ENCODE data around the gene PIGU. TPM values are rescaled to one million over a fixed set of nuclear protein-coding genes. Genes with fewer than 3 reads are reported as not detected.
"Not testable (repeated sequence)": the region's sequence is repeated elsewhere in the genome, so short reads cannot be mapped to it uniquely, and the experiment has no call there.

Gene PIGU
- total and polyA plus RNA-seq, 2 donors (not counting 3 experiments of a cell fraction or from before 2014, with no cell fraction given), result 20.3 to 81.8 TPM

DNA sequence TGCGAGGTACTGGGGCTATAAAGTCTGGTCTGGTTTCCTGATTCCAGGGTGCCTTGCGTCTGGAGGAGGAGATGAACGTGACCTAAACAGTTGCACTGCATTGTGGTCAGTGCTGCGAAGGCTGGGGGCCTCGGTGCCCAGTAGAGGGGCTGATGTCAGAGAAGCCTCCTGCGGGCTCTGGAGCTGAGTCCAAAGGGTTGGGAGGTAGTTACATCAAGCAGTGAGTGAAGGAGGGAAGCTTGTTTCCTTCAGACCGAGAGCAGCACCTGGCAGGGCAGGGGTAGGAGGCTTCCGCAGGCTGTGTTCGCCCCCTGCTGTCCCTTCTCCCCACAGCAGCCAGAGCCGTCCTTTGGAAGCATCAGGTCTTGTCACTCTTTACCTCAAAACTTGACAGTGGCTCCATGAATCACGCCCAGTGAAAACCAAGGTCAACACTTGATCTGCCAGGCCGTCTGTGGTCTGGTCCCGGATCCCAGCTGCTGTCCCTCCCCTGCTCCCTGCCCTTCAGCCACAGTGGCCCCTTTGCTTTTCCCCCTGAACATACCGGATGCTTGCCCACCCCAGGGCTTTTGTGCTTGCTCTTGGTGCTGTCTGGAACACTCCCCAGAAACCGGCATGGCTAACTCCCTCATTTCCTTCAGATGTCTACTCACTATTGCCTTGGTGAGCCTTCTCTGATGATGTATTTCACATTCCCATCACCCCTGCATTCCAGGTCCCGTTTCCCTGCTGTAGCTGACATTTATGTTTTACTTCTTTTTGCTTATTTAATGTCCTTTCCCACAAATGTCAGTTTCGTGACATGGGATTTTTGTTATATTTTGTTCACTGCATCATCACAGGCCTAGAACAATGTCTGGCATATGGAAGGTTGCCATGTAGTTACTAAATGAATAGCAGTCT lies 153.7 kb downstream of the PIGU start:
- H3K4me1 ChIP-seq (ENCODE audit: control insufficient read depth, extremely low read depth, insufficient read depth, low read length), result peaks cover 21% of the 10 kb centered on the region
- no peaks in the 10 kb centered on the region for H3K9me3 ChIP-seq (replicated peaks; ENCODE audit: control insufficient read depth, insufficient read depth, low read length)
- POLR2A ChIA-PET, result no interaction called here
- no peaks in the 10 kb centered on the region for H3K9me1 ChIP-seq (replicated peaks; ENCODE audit: control insufficient read depth, extremely low read depth, insufficient read depth, low read length)
- BruUV-seq (replicated peaks), result no TSS peak
- no peak overlapping the region for H3K9ac ChIP-seq (replicated peaks; ENCODE audit: extremely low read depth, insufficient read depth, low read length)
- FAIRE-seq (peak; percentile 50), DNase-seq (ENCODE audit: low read depth, low spot score) (peak; percentile 61)
- H3K36me3 ChIP-seq (ENCODE audit: control insufficient read depth in 2 of 2, extremely low read depth in 1 of 2, insufficient read depth in 2 of 2, low read length in 2 of 2), result peaks cover 2 to 7% of the 10 kb centered on the region in 2 experiments
- H3K4me3 ChIP-seq (replicated peaks in 1 of 3; ENCODE audit: insufficient read depth in 1 of 3, low read depth in 1 of 3, low read length in 3 of 3), result no peak overlapping the region
- H3K4me2 ChIP-seq (ENCODE audit: insufficient read depth, low read length), result no peak overlapping the region
- TF ChIP-seq, protein P1, sequence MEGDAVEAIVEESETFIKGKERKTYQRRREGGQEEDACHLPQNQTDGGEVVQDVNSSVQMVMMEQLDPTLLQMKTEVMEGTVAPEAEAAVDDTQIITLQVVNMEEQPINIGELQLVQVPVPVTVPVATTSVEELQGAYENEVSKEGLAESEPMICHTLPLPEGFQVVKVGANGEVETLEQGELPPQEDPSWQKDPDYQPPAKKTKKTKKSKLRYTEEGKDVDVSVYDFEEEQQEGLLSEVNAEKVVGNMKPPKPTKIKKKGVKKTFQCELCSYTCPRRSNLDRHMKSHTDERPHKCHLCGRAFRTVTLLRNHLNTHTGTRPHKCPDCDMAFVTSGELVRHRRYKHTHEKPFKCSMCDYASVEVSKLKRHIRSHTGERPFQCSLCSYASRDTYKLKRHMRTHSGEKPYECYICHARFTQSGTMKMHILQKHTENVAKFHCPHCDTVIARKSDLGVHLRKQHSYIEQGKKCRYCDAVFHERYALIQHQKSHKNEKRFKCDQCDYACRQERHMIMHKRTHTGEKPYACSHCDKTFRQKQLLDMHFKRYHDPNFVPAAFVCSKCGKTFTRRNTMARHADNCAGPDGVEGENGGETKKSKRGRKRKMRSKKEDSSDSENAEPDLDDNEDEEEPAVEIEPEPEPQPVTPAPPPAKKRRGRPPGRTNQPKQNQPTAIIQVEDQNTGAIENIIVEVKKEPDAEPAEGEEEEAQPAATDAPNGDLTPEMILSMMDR (IDR thresholded peaks at IDR 0.05; ENCODE audit: extremely low read depth in 1 of 2, insufficient read depth in 1 of 2, low read depth in 1 of 2, low read length in 2 of 2), result peak; percentile 57 to 85
- TF ChIP-seq JUN (IDR thresholded peaks at IDR 0.05; ENCODE audit: borderline replicate concordance, insufficient read depth, insufficient read length, low read depth) (no peak), POLR2AphosphoS5 (IDR thresholded peaks at IDR 0.05; ENCODE audit: insufficient read depth, low read depth, low read length) (peak; percentile 32), EZH2 (IDR thresholded peaks at IDR 0.05; ENCODE audit: borderline replicate concordance, low read depth, low read length, severe bottlenecking) (no peak)
- H4K20me1 ChIP-seq (replicated peaks; ENCODE audit: control insufficient read depth, extremely low read depth, insufficient read depth, low read length), result no peaks in the 10 kb centered on the region
- no peaks in the 10 kb centered on the region for H3K27me3 ChIP-seq (ENCODE audit: control insufficient read depth in 2 of 2, insufficient read depth in 2 of 2, low read length in 2 of 2)
- CTCF ChIA-PET, result interaction anchor here (0.5 to 5.8 kb wide), 22 partner anchors 9 to 337 kb away, joined by 3 to 107 read pairs (median 4); no protein-coding TSS in a partner anchor
- no peak overlapping the region for H3K27ac ChIP-seq (ENCODE audit: insufficient read depth, low read depth, low read length)
- peaks cover 66% of the 10 kb centered on the region for H3K79me2 ChIP-seq (ENCODE audit: control insufficient read depth, insufficient read depth, low read length)
- no peak overlapping the region for H2AFZ ChIP-seq (ENCODE audit: low read depth, low read length)
- intact Hi-C loops (cut with micrococcal nuclease), result loop anchor here (1.0 kb wide), 1 partner anchor 211 kb away; no protein-coding TSS in a partner anchor
- dilution Hi-C loops (cut with MboI; ENCODE audit: extremely low pct_ligation_motif_present, low sequenced_read_pairs), result no loop called here

DNA sequence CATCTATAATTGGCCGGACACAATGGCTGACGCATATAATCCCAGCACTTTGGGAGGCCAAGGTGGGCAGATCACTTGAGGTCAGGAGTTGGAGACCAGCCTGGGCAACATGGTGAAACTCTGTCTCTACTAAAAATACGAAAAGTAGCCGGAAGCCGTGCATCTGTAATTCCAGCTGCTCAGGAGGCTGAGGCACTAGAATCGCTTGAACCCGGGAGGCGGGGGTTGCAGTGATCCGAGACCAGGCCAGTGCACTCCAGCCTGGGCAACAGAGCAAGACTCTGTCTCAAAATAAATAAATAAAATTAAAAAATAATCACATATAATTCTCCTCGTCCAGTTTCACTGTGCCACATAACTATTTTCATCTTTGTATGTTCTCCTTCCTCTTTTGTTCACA lies 157.1 kb downstream of the PIGU start:
- Histone ChIP-seq H3K4me1 (ENCODE audit: control insufficient read depth, extremely low read depth, insufficient read depth, low read length) (peaks cover 13% of the 10 kb centered on the region), H3K79me2 (ENCODE audit: control insufficient read depth, insufficient read depth, low read length) (peaks cover 80% of the 10 kb centered on the region)
- H3K27ac ChIP-seq (ENCODE audit: insufficient read depth, low read depth, low read length); intact Hi-C loops (cut with micrococcal nuclease); H3K27me3 ChIP-seq (ENCODE audit: control insufficient read depth in 2 of 2, insufficient read depth in 2 of 2, low read length in 2 of 2); dilution Hi-C loops (cut with MboI; ENCODE audit: extremely low pct_ligation_motif_present, low sequenced_read_pairs); H3K9me3 ChIP-seq (replicated peaks; ENCODE audit: control insufficient read depth, insufficient read depth, low read length); FAIRE-seq; H3K36me3 ChIP-seq (ENCODE audit: control insufficient read depth in 2 of 2, extremely low read depth in 1 of 2, insufficient read depth in 2 of 2, low read length in 2 of 2); H3K9me1 ChIP-seq (replicated peaks; ENCODE audit: control insufficient read depth, extremely low read depth, insufficient read depth, low read length); H3K4me2 ChIP-seq (ENCODE audit: insufficient read depth, low read length); H4K20me1 ChIP-seq (replicated peaks; ENCODE audit: control insufficient read depth, extremely low read depth, insufficient read depth, low read length); H3K9ac ChIP-seq (replicated peaks; ENCODE audit: extremely low read depth, insufficient read depth, low read length); H3K4me3 ChIP-seq (replicated peaks in 1 of 3; ENCODE audit: insufficient read depth in 1 of 3, low read depth in 1 of 3, low read length in 3 of 3); POLR2A ChIA-PET; DNase-seq (ENCODE audit: low read depth, low spot score); BruUV-seq (replicated peaks); H2AFZ ChIP-seq (ENCODE audit: low read depth, low read length): not testable (repeated sequence)
- CTCF ChIA-PET, result interaction anchor here (2.2 kb wide), 1 partner anchor 207 kb away, joined by 10 read pairs; no protein-coding TSS in a partner anchor

GRCh38 chr20:34518863-34519262 lies 158.0 kb downstream of the PIGU start:
- CTCF ChIA-PET; intact Hi-C loops (cut with micrococcal nuclease); H3K4me3 ChIP-seq (replicated peaks in 1 of 3; ENCODE audit: insufficient read depth in 1 of 3, low read depth in 1 of 3, low read length in 3 of 3); H3K9me3 ChIP-seq (replicated peaks; ENCODE audit: control insufficient read depth, insufficient read depth, low read length); H4K20me1 ChIP-seq (replicated peaks; ENCODE audit: control insufficient read depth, extremely low read depth, insufficient read depth, low read length); BruUV-seq (replicated peaks); H3K27ac ChIP-seq (ENCODE audit: insufficient read depth, low read depth, low read length); H2AFZ ChIP-seq (ENCODE audit: low read depth, low read length); H3K27me3 ChIP-seq (ENCODE audit: control insufficient read depth in 2 of 2, insufficient read depth in 2 of 2, low read length in 2 of 2); H3K36me3 ChIP-seq (ENCODE audit: control insufficient read depth in 2 of 2, extremely low read depth in 1 of 2, insufficient read depth in 2 of 2, low read length in 2 of 2); FAIRE-seq; H3K9ac ChIP-seq (replicated peaks; ENCODE audit: extremely low read depth, insufficient read depth, low read length); H3K4me2 ChIP-seq (ENCODE audit: insufficient read depth, low read length); DNase-seq (ENCODE audit: low read depth, low spot score); POLR2A ChIA-PET; H3K9me1 ChIP-seq (replicated peaks; ENCODE audit: control insufficient read depth, extremely low read depth, insufficient read depth, low read length); dilution Hi-C loops (cut with MboI; ENCODE audit: extremely low pct_ligation_motif_present, low sequenced_read_pairs): not testable (repeated sequence)
- Histone ChIP-seq H3K4me1 (ENCODE audit: control insufficient read depth, extremely low read depth, insufficient read depth, low read length) (peaks cover 16% of the 10 kb centered on the region), H3K79me2 (ENCODE audit: control insufficient read depth, insufficient read depth, low read length) (peaks cover 70% of the 10 kb centered on the region)

Measured in endothelial cell of umbilical vein (primary cell).